22Rv1 (cell line): ENCODE measurements around the gene CHERP.

Experiments used
- ZFX ChIP-seq: fragments of 450-650 bp; IDR thresholded peaks from 2 replicates; pipeline ENCODE4 v1.6.1; 2017; ENCODE audit warnings: antibody characterized with exemption, borderline replicate concordance
- TF ChIP-seq, protein P1 (sequence below): fragments of 450-650 bp; IDR thresholded peaks from 2 replicates; pipeline ENCODE4 v1.5.1; 2017; ENCODE audit warnings: mild to moderate bottlenecking

DNA sequence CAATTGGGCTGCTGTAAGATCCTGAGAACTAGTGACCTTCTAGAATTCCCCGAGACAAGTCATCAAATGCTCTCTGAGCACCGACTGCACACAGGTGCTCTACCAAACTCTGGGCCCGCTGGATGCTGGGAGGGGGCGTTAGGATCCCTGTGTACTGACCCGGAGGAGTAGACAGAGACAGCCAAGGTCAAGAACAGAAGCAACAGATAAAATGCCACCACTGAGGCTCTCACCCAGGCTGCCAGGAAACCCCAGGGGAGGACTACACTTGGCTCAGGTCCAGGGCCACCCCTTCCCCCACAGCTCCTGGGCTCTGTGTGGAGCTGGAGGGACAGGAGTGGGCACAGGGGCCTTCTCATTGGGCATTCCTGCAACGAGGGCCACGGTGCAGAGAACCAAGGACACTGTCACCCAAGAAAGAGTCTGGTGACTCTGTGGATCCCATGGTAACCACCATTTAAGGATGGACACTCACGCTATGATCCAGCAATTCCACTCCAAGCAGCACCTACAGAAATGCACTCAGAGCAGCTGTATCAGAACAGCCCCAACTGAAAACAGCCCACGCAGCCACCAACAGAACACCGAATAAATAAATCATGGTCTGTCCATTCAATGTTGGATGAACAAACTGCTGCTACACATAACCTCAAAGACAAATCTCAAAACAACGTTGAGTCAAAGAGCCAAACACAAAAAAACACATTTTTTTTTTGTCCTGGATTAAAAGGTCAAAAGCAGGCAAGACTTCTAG lies 46.8 kb upstream of the CHERP start:
- TF ChIP-seq, protein P1, sequence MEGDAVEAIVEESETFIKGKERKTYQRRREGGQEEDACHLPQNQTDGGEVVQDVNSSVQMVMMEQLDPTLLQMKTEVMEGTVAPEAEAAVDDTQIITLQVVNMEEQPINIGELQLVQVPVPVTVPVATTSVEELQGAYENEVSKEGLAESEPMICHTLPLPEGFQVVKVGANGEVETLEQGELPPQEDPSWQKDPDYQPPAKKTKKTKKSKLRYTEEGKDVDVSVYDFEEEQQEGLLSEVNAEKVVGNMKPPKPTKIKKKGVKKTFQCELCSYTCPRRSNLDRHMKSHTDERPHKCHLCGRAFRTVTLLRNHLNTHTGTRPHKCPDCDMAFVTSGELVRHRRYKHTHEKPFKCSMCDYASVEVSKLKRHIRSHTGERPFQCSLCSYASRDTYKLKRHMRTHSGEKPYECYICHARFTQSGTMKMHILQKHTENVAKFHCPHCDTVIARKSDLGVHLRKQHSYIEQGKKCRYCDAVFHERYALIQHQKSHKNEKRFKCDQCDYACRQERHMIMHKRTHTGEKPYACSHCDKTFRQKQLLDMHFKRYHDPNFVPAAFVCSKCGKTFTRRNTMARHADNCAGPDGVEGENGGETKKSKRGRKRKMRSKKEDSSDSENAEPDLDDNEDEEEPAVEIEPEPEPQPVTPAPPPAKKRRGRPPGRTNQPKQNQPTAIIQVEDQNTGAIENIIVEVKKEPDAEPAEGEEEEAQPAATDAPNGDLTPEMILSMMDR: no peak
- no peak for TF ChIP-seq ZFX
